Neural cell (in vitro differentiated cells): ENCODE measurements around the gene DNAJB8. TPM values are rescaled to one million over a fixed set of nuclear protein-coding genes. Genes with fewer than 3 reads are reported as not detected.

Source experiments
- H2AFZ ChIP-seq: fragments of 200-600, 300-800 bp; sonication (generic), shearing (Covaris generic); 2 replicates; pipeline ENCODE4 v1.6.0; 2014; ENCODE audit warnings: low read depth, mild to moderate bottlenecking, antibody characterized with exemption, low read length, moderate library complexity
- H3F3A ChIP-seq: fragments of 200-600 bp; shearing (Covaris generic); 2 replicates; pipeline ENCODE4 v1.6.1; 2016; ENCODE audit warnings: mild to moderate bottlenecking, moderate library complexity, mixed read lengths, antibody characterized with exemption, low read length; ENCODE audit not compliant: insufficient read depth, poor library complexity, severe bottlenecking
- H3K27ac ChIP-seq: fragments of 200-600, 300-800 bp; sonication (generic), shearing (Covaris generic); 2 replicates; pipeline ENCODE4 v1.5.1; 2014; ENCODE audit warnings: mild to moderate bottlenecking, low read length, moderate library complexity
- H3K27me3 ChIP-seq: fragments of 300-800, 200-600 bp; sonication (generic), shearing (Covaris generic); 2 replicates; pipeline ENCODE4 v1.6.0; 2014; ENCODE audit warnings: mild to moderate bottlenecking, low read depth, low read length, moderate library complexity; ENCODE audit not compliant: insufficient read depth
- H3K36me3 ChIP-seq: fragments of 300-800, 200-600 bp; sonication (generic), shearing (Covaris generic); 2 replicates; pipeline ENCODE4 v1.5.1; 2014; ENCODE audit warnings: mild to moderate bottlenecking, antibody characterized with exemption, low read length, moderate library complexity; ENCODE audit not compliant: insufficient read depth
- H3K4me2 ChIP-seq: fragments of 300-800, 200-600 bp; sonication (generic), shearing (Covaris generic); 2 replicates; pipeline ENCODE4 v1.6.0; 2014; ENCODE audit warnings: mild to moderate bottlenecking, low read length
- H3K4me3 ChIP-seq: fragments of 300-800, 200-600 bp; sonication (generic), shearing (Covaris generic); 2 replicates; pipeline ENCODE4 v1.5.1; 2014; ENCODE audit warnings: mild to moderate bottlenecking, low read length, moderate library complexity
- H3K79me2 ChIP-seq: fragments of 200-600 bp; shearing (Covaris generic); replicated peaks from 2 replicates; pipeline ENCODE4 v1.6.0; 2014; ENCODE audit warnings: mild to moderate bottlenecking, low read length, moderate library complexity; ENCODE audit not compliant: insufficient read depth
- H3K9ac ChIP-seq: fragments of 300-800, 200-600 bp; sonication (generic), shearing (Covaris generic); 2 replicates; pipeline ENCODE4 v1.6.1; 2016; ENCODE audit warnings: mild to moderate bottlenecking, low read length, mixed read lengths
- H3K9me2 ChIP-seq: fragments of 200-600 bp; shearing (Covaris generic); 2 replicates; pipeline ENCODE4 v1.6.1; 2016; ENCODE audit warnings: mild to moderate bottlenecking, low read length, mixed read lengths; ENCODE audit not compliant: insufficient read depth
- H3K9me3 ChIP-seq: fragments of 200-600, 300-800 bp; sonication (generic), shearing (Covaris generic); 2 replicates; pipeline ENCODE4 v1.6.1; 2016; ENCODE audit warnings: mild to moderate bottlenecking, mixed run types, low read length, moderate library complexity, mixed read lengths
- H4K20me1 ChIP-seq: fragments of 200-600 bp; shearing (Covaris generic); 2 replicates; pipeline ENCODE4 v1.6.1; 2016; ENCODE audit warnings: mild to moderate bottlenecking, mixed run types; ENCODE audit not compliant: insufficient read depth
- CTCF ChIP-seq: fragments of 450-650 bp; IDR thresholded peaks from 2 replicates; pipeline ENCODE4 v1.5.1; 2014; ENCODE audit warnings: antibody characterized with exemption, mild to moderate bottlenecking, moderate library complexity; ENCODE audit not compliant: poor library complexity, severe bottlenecking
- EP300 ChIP-seq: fragments of 450-650 bp; conservative IDR thresholded peaks from 2 replicates; pipeline ENCODE4 v1.6.1; 2014; ENCODE audit warnings: antibody characterized with exemption, mild to moderate bottlenecking, moderate library complexity; ENCODE audit not compliant: poor library complexity, severe bottlenecking
- EZH2 ChIP-seq: fragments of 200-600, 300-800 bp; shearing (Covaris generic), sonication (generic); IDR thresholded peaks from 2 replicates; pipeline ENCODE4 v1.6.1; 2014; ENCODE audit warnings: antibody characterized with exemption, low read length, borderline replicate concordance, mild to moderate bottlenecking; ENCODE audit not compliant: insufficient read depth, poor library complexity, severe bottlenecking
- MXI1 ChIP-seq: fragments of 450-650 bp; conservative IDR thresholded peaks from 2 replicates; pipeline ENCODE4 v1.6.1; 2014; ENCODE audit warnings: antibody characterized with exemption, mild to moderate bottlenecking; ENCODE audit not compliant: poor library complexity, severe bottlenecking
- POLR2AphosphoS5 ChIP-seq: IDR thresholded peaks from 2 replicates; pipeline ENCODE4 v1.6.1; 2012
- RAD21 ChIP-seq: fragments of 450-650 bp; conservative IDR thresholded peaks from 2 replicates; pipeline ENCODE4 v1.6.1; 2014; ENCODE audit warnings: antibody characterized with exemption, mild to moderate bottlenecking, moderate library complexity
- REST ChIP-seq: IDR thresholded peaks from 2 replicates; pipeline ENCODE4 v1.6.1; 2012; ENCODE audit warnings: borderline replicate concordance
- SMC3 ChIP-seq: fragments of 450-650 bp; conservative IDR thresholded peaks from 2 replicates; pipeline ENCODE4 v1.6.1; 2014; ENCODE audit warnings: antibody characterized with exemption, mild to moderate bottlenecking, moderate library complexity; ENCODE audit not compliant: poor library complexity
- TAF1 ChIP-seq: IDR thresholded peaks from 2 replicates; pipeline ENCODE4 v1.6.1; 2012; ENCODE audit warnings: low read depth
- polyA plus RNA-seq: library from polyadenylated mRNA; depleted of rRNA; stranded (reverse); fragments of >200 nt; gene quantifications from 2 replicates; pipeline ENCODE4 v1.2.3, GENCODE V29; 2014

Gene DNAJB8
- polyA plus RNA-seq, 1 donor from 2014 or later, result not detected

GRCh38 chr3:128430301-128430700, 36.4 kb downstream of the DNAJB8 start:
- no peaks in the 10 kb centered on the region for H3K9me2 ChIP-seq
- H3F3A ChIP-seq, result no peaks in the 10 kb centered on the region
- H3K36me3 ChIP-seq, result no peaks in the 10 kb centered on the region
- H2AFZ ChIP-seq, result no peak overlapping the region
- H3K79me2 ChIP-seq, result no peaks in the 10 kb centered on the region
- no peaks in the 10 kb centered on the region for H3K9me3 ChIP-seq
- no peak overlapping the region for H3K4me3 ChIP-seq
- H4K20me1 ChIP-seq, result no peaks in the 10 kb centered on the region
- H3K9ac ChIP-seq, result no peak overlapping the region
- no peak for TF ChIP-seq EZH2
- no peak for TF ChIP-seq POLR2AphosphoS5
- no peak for TF ChIP-seq EP300
- no peak for TF ChIP-seq CTCF
- TF ChIP-seq SMC3, result no peak
- no peak for TF ChIP-seq REST
- TF ChIP-seq RAD21, result no peak
- TF ChIP-seq TAF1, result no peak
- no peak for TF ChIP-seq MXI1
- no peak overlapping the region for H3K27ac ChIP-seq
- peaks cover 23% of the 10 kb centered on the region for H3K27me3 ChIP-seq
- no peak overlapping the region for H3K4me2 ChIP-seq

- Histone ChIP-seq H3K27ac (no peak overlapping the region), H3K4me3 (no peak overlapping the region), H3K9me3 (no peaks in the 10 kb centered on the region), H2AFZ (no peak overlapping the region), H3K9ac (no peak overlapping the region), H3K4me2 (no peak overlapping the region), H3K36me3 (no peaks in the 10 kb centered on the region), H4K20me1 (no peaks in the 10 kb centered on the region), H3F3A (no peaks in the 10 kb centered on the region), H3K27me3 (peaks cover 23% of the 10 kb centered on the region), H3K79me2 (no peaks in the 10 kb centered on the region), H3K9me2 (no peaks in the 10 kb centered on the region)
- no peak for TF ChIP-seq MXI1
- TF ChIP-seq CTCF, result no peak
- TF ChIP-seq EZH2, result no peak
- TF ChIP-seq SMC3, result no peak
- TF ChIP-seq RAD21, result no peak
- no peak for TF ChIP-seq REST
- TF ChIP-seq POLR2AphosphoS5, result no peak
- TF ChIP-seq EP300, result no peak
- no peak for TF ChIP-seq TAF1
These were observed 36.9 kb downstream of the DNAJB8 start for GRCh38 chr3:128429751-128430150.
